GM18858 (cell line): ENCODE measurements around the gene MTAP.
A peak's percentile ranks its signal among the peaks of the same experiment; 100 is the strongest.

Source experiments
- ATAC-seq: cut with Tn5 transposase; IDR thresholded peaks from one replicate; pipeline ENCODE4 v1.9.1; 2021; ENCODE audit not compliant: unreplicated experiment

Gene MTAP

GRCh38 chr9:21804331-21804730 lies 1.9 kb downstream of the MTAP start:
- ATAC-seq = no peak

DNA sequence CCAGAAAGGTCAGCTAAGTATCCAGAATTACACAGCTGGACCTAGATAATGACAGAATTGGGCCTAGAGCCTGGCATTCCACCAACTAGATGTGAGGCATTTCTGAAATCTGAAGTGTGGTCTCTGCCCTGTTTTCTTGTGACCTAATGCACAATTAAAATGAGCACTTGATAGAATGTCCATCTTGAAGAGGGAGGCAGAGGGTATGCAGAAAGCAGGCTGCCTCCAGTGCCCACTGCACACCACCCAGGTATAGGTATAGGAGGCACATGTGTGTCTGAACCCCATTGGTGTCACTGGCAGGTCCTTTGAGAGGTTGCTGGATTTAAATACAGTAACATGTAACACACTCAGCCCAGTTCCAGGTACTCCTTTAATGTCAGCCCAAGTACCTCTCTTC lies 2.4 kb downstream of the MTAP start:
- no peak for ATAC-seq

GRCh38 chr9:21806644-21807043 lies 4.2 kb downstream of the MTAP start:
- ATAC-seq = no peak

- ATAC-seq = no peak
Observed at GRCh38 chr9:21810388-21810787, 8.0 kb downstream of the MTAP start.

GRCh38 chr9:21810881-21811280 lies 8.4 kb downstream of the MTAP start:
- no peak for ATAC-seq

- no peak for ATAC-seq
Observed at GRCh38 chr9:21811914-21812313, 9.5 kb downstream of the MTAP start.

- no peak for ATAC-seq
Observed at GRCh38 chr9:21812415-21812814, 10.0 kb downstream of the MTAP start.

DNA sequence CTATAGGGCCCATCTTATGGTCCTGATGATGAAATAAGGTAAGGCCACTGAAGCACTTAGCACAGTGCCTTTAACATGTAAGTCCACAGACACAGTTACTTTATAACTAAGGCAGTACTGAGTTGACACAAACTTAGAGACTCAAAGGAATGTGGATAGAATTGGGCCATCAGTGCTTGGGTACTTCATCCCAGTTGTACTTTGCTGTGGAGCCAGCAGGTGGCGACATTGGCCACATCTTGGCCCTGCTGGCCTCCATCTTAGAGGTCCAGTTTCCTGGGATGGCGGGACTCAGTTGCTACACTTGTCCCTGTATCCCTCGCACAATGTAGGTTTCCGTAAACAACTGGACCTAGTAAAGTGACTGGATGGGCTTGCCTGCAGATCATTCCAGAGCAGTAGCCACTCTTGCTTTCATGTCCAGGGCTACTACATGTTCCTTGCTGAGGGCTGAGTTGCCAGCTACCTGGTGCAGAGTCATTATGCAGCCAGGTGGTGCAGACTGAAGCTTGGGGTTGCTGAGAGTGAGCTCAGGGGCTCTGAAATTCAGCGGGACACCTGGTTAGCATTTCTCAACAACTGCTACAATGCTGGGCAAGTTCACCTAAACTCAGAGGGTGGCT lies 10.6 kb downstream of the MTAP start:
- peak; percentile 48 for ATAC-seq

- peak; percentile 46 for ATAC-seq
Observed at GRCh38 chr9:21813575-21814473, 11.4 kb downstream of the MTAP start.

GRCh38 chr9:21815643-21816042 lies 13.2 kb downstream of the MTAP start:
- ATAC-seq = no peak

- ATAC-seq = no peak
Observed at GRCh38 chr9:21817176-21817575, 14.7 kb downstream of the MTAP start.

- no peak for ATAC-seq
Observed at GRCh38 chr9:21825637-21826036, 23.2 kb downstream of the MTAP start.

DNA sequence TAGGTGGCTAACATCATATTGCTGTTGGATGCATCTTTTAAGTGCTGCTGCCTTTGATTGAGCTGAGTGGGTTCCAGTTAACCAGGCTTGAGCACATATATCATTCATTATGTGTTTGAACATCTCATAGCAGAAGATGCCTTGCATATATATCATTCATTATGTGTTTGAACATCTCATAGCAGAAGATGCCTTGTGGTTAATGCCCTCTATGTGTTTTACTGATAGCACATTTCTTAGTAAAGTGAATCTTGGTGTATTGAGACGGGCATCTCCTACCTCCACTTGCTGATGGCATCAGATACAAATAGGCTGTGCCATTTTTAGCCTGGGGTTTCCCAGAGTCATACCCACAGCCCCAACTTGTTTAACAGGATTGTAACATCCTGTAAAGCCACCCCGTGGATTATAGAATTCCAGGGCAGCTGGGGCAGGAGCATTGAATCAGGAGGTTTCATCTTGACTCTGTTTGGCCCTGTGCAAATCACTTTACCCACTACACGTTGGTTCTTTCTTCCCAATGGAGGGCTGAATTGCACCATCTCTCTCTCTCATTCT lies 26.5 kb downstream of the MTAP start:
- ATAC-seq = no peak

DNA sequence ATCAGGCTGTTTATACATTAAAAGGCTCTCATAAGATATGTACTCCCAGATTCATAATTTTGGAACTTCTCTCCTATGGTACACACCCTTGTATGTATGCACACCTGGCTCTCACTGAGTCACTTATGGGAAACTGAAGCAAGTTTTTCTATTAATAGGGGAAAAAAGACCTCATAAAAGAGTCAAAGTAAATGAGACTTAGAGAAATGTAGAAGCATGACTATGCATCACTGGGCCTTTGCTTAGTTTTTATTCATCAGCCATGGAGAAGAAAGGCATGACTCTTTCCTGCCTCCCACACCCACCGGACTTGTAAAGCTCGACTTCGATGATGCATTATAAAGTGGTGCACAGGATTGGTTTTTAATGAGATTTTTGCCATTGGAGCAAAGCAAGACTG lies 28.2 kb downstream of the MTAP start:
- no peak for ATAC-seq

- peak; percentile 55 for ATAC-seq
Observed at GRCh38 chr9:21831841-21832509, 29.5 kb downstream of the MTAP start.

- peak; percentile 58 for ATAC-seq
Observed at GRCh38 chr9:21833090-21833801, 30.8 kb downstream of the MTAP start.

DNA sequence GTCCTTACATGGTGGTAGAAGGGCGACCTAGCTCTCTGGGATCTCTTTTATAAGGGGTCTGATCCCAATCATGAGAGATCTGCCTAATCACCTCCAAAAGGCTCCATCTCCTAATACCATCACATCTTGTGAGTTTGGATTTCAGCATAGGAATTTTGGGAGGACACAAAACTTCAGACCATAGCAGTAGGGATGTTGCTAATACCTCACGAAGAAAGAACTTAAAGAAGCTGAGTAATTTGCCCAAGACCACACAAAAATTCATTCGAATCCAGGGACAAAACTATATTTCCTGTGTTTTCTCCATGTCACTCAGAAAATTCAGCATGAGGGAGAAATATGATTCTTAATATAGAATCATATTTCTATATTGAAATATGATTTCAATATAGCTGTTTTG lies 32.7 kb downstream of the MTAP start:
- ATAC-seq = no peak

GRCh38 chr9:21836437-21837161 lies 34.2 kb downstream of the MTAP start:
- ATAC-seq = no peak

GRCh38 chr9:21837501-21837900 lies 35.1 kb downstream of the MTAP start:
- ATAC-seq = no peak

DNA sequence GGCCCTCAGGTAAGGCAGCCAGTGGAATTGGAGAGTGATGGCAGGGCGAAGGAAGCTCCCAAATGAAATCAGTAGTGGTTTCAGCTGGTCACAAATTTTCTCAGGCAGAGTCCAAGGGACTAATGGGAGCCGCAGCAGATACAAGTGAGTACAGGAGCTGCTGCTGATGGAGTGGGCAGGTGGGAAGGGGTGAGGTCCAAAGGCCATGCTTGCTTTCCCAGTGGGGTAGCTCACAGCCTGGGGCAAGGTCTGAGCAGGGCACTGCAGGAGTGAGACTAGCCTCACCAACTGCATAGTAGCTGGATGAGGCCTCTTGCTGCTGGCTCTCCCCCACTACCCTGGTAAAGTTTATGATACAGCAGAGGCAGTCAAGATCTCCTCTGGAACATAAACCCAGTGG lies 38.2 kb downstream of the MTAP start:
- no peak for ATAC-seq
